Neural cell (in vitro differentiated cells): Measurements from ENCODE around the gene SSBP2. TPM values are rescaled to one million over a fixed set of nuclear protein-coding genes. Genes with fewer than 3 reads are reported as not detected.

Experiments used
- H2AFZ ChIP-seq: fragments of 200-600, 300-800 bp; sonication (generic), shearing (Covaris generic); 2 replicates; pipeline ENCODE4 v1.6.0; 2014; ENCODE audit warnings: low read depth, mild to moderate bottlenecking, antibody characterized with exemption, low read length, moderate library complexity
- H3F3A ChIP-seq: fragments of 200-600 bp; shearing (Covaris generic); 2 replicates; pipeline ENCODE4 v1.6.1; 2016; ENCODE audit warnings: mild to moderate bottlenecking, moderate library complexity, mixed read lengths, antibody characterized with exemption, low read length; ENCODE audit not compliant: insufficient read depth, poor library complexity, severe bottlenecking
- H3K27ac ChIP-seq: fragments of 200-600, 300-800 bp; sonication (generic), shearing (Covaris generic); 2 replicates; pipeline ENCODE4 v1.5.1; 2014; ENCODE audit warnings: mild to moderate bottlenecking, low read length, moderate library complexity
- H3K27me3 ChIP-seq: fragments of 300-800, 200-600 bp; sonication (generic), shearing (Covaris generic); 2 replicates; pipeline ENCODE4 v1.6.0; 2014; ENCODE audit warnings: mild to moderate bottlenecking, low read depth, low read length, moderate library complexity; ENCODE audit not compliant: insufficient read depth
- H3K36me3 ChIP-seq: fragments of 300-800, 200-600 bp; sonication (generic), shearing (Covaris generic); 2 replicates; pipeline ENCODE4 v1.5.1; 2014; ENCODE audit warnings: mild to moderate bottlenecking, antibody characterized with exemption, low read length, moderate library complexity; ENCODE audit not compliant: insufficient read depth
- H3K4me2 ChIP-seq: fragments of 300-800, 200-600 bp; sonication (generic), shearing (Covaris generic); 2 replicates; pipeline ENCODE4 v1.6.0; 2014; ENCODE audit warnings: mild to moderate bottlenecking, low read length
- H3K4me3 ChIP-seq: fragments of 300-800, 200-600 bp; sonication (generic), shearing (Covaris generic); 2 replicates; pipeline ENCODE4 v1.5.1; 2014; ENCODE audit warnings: mild to moderate bottlenecking, low read length, moderate library complexity
- H3K79me2 ChIP-seq: fragments of 200-600 bp; shearing (Covaris generic); replicated peaks from 2 replicates; pipeline ENCODE4 v1.6.0; 2014; ENCODE audit warnings: mild to moderate bottlenecking, low read length, moderate library complexity; ENCODE audit not compliant: insufficient read depth
- H3K9ac ChIP-seq: fragments of 300-800, 200-600 bp; sonication (generic), shearing (Covaris generic); 2 replicates; pipeline ENCODE4 v1.6.1; 2016; ENCODE audit warnings: mild to moderate bottlenecking, low read length, mixed read lengths
- H3K9me2 ChIP-seq: fragments of 200-600 bp; shearing (Covaris generic); 2 replicates; pipeline ENCODE4 v1.6.1; 2016; ENCODE audit warnings: mild to moderate bottlenecking, low read length, mixed read lengths; ENCODE audit not compliant: insufficient read depth
- H3K9me3 ChIP-seq: fragments of 200-600, 300-800 bp; sonication (generic), shearing (Covaris generic); 2 replicates; pipeline ENCODE4 v1.6.1; 2016; ENCODE audit warnings: mild to moderate bottlenecking, mixed run types, low read length, moderate library complexity, mixed read lengths
- H4K20me1 ChIP-seq: fragments of 200-600 bp; shearing (Covaris generic); 2 replicates; pipeline ENCODE4 v1.6.1; 2016; ENCODE audit warnings: mild to moderate bottlenecking, mixed run types; ENCODE audit not compliant: insufficient read depth
- CTCF ChIP-seq: fragments of 450-650 bp; IDR thresholded peaks from 2 replicates; pipeline ENCODE4 v1.5.1; 2014; ENCODE audit warnings: antibody characterized with exemption, mild to moderate bottlenecking, moderate library complexity; ENCODE audit not compliant: poor library complexity, severe bottlenecking
- EP300 ChIP-seq: fragments of 450-650 bp; conservative IDR thresholded peaks from 2 replicates; pipeline ENCODE4 v1.6.1; 2014; ENCODE audit warnings: antibody characterized with exemption, mild to moderate bottlenecking, moderate library complexity; ENCODE audit not compliant: poor library complexity, severe bottlenecking
- EZH2 ChIP-seq: fragments of 200-600, 300-800 bp; shearing (Covaris generic), sonication (generic); IDR thresholded peaks from 2 replicates; pipeline ENCODE4 v1.6.1; 2014; ENCODE audit warnings: antibody characterized with exemption, low read length, borderline replicate concordance, mild to moderate bottlenecking; ENCODE audit not compliant: insufficient read depth, poor library complexity, severe bottlenecking
- MXI1 ChIP-seq: fragments of 450-650 bp; conservative IDR thresholded peaks from 2 replicates; pipeline ENCODE4 v1.6.1; 2014; ENCODE audit warnings: antibody characterized with exemption, mild to moderate bottlenecking; ENCODE audit not compliant: poor library complexity, severe bottlenecking
- POLR2AphosphoS5 ChIP-seq: IDR thresholded peaks from 2 replicates; pipeline ENCODE4 v1.6.1; 2012
- RAD21 ChIP-seq: fragments of 450-650 bp; conservative IDR thresholded peaks from 2 replicates; pipeline ENCODE4 v1.6.1; 2014; ENCODE audit warnings: antibody characterized with exemption, mild to moderate bottlenecking, moderate library complexity
- REST ChIP-seq: IDR thresholded peaks from 2 replicates; pipeline ENCODE4 v1.6.1; 2012; ENCODE audit warnings: borderline replicate concordance
- SMC3 ChIP-seq: fragments of 450-650 bp; conservative IDR thresholded peaks from 2 replicates; pipeline ENCODE4 v1.6.1; 2014; ENCODE audit warnings: antibody characterized with exemption, mild to moderate bottlenecking, moderate library complexity; ENCODE audit not compliant: poor library complexity
- TAF1 ChIP-seq: IDR thresholded peaks from 2 replicates; pipeline ENCODE4 v1.6.1; 2012; ENCODE audit warnings: low read depth
- polyA plus RNA-seq: library from polyadenylated mRNA; depleted of rRNA; stranded (reverse); fragments of >200 nt; gene quantifications from 2 replicates; pipeline ENCODE4 v1.2.3, GENCODE V29; 2014

Gene SSBP2
- polyA plus RNA-seq, 1 donor from 2014 or later, result 128 TPM

GRCh38 chr5:81783401-81783800, 32.5 kb upstream of the SSBP2 start:
- no peaks in the 10 kb centered on the region for H3K27me3 ChIP-seq
- H3K9me3 ChIP-seq, result no peaks in the 10 kb centered on the region
- no peak overlapping the region for H3K9ac ChIP-seq
- no peaks in the 10 kb centered on the region for H3F3A ChIP-seq
- H3K4me2 ChIP-seq, result no peak overlapping the region
- H3K27ac ChIP-seq, result no peak overlapping the region
- H3K36me3 ChIP-seq, result no peaks in the 10 kb centered on the region
- no peak overlapping the region for H3K4me3 ChIP-seq
- H2AFZ ChIP-seq, result no peak overlapping the region
- H3K79me2 ChIP-seq, result no peaks in the 10 kb centered on the region
- H4K20me1 ChIP-seq, result no peaks in the 10 kb centered on the region
- TF ChIP-seq POLR2AphosphoS5 (no peak), MXI1 (no peak), CTCF (no peak), TAF1 (no peak), REST (no peak), RAD21 (no peak), EZH2 (no peak)
- no peaks in the 10 kb centered on the region for H3K9me2 ChIP-seq

- Histone ChIP-seq H4K20me1 (no peaks in the 10 kb centered on the region), H3K9me2 (no peaks in the 10 kb centered on the region), H3K27ac (no peak overlapping the region), H3K27me3 (no peaks in the 10 kb centered on the region), H3K79me2 (no peaks in the 10 kb centered on the region), H3K9ac (no peak overlapping the region), H2AFZ (no peak overlapping the region), H3K4me2 (no peak overlapping the region), H3F3A (no peaks in the 10 kb centered on the region), H3K36me3 (no peaks in the 10 kb centered on the region), H3K9me3 (no peaks in the 10 kb centered on the region), H3K4me3 (no peak overlapping the region)
- no peak for TF ChIP-seq POLR2AphosphoS5
- no peak for TF ChIP-seq EP300
- TF ChIP-seq EZH2, result no peak
- no peak for TF ChIP-seq MXI1
- TF ChIP-seq TAF1, result no peak
- TF ChIP-seq CTCF, result no peak
- no peak for TF ChIP-seq SMC3
- no peak for TF ChIP-seq REST
These were observed 31.9 kb upstream of the SSBP2 start for GRCh38 chr5:81782811-81783210.
